ENCODE data around the gene COL15A1.
"Not testable (repeated sequence)": the region's sequence is repeated elsewhere in the genome, so short reads cannot be mapped to it uniquely, and the experiment has no call there.

Gene COL15A1

GRCh38 chr9:98994172-98995058, 50.7 kb downstream of the COL15A1 start:
- no peak for DNase-seq (ENCODE audit: low read depth)

GRCh38 chr9:98995059-98995671, 51.5 kb downstream of the COL15A1 start:
- peak; percentile 49 for DNase-seq (ENCODE audit: low read depth)

GRCh38 chr9:98995971-98996504, 52.3 kb downstream of the COL15A1 start:
- DNase-seq (ENCODE audit: low read depth), result no peak

- peak; percentile 24 for DNase-seq (ENCODE audit: low read depth)
These were observed 53.9 kb downstream of the COL15A1 start for GRCh38 chr9:98997604-98998003.

GRCh38 chr9:98998441-98999151, 54.9 kb downstream of the COL15A1 start:
- DNase-seq (ENCODE audit: low read depth), result peak; percentile 80

- DNase-seq (ENCODE audit: low read depth), result no peak
These were observed 55.4 kb downstream of the COL15A1 start for GRCh38 chr9:98999152-98999525.

- DNase-seq (ENCODE audit: low read depth), result peak; percentile 65
These were observed 57.0 kb downstream of the COL15A1 start for GRCh38 chr9:99000476-99001395.

GRCh38 chr9:99001892-99002291, 58.2 kb downstream of the COL15A1 start:
- DNase-seq (ENCODE audit: low read depth), result no peak

- DNase-seq (ENCODE audit: low read depth), result no peak
These were observed 59.0 kb downstream of the COL15A1 start for GRCh38 chr9:99002706-99003105.

- no peak for DNase-seq (ENCODE audit: low read depth)
These were observed 59.6 kb downstream of the COL15A1 start for GRCh38 chr9:99003308-99003707.

- no peak for DNase-seq (ENCODE audit: low read depth)
These were observed 60.4 kb downstream of the COL15A1 start for GRCh38 chr9:99004115-99004514.

- no peak for DNase-seq (ENCODE audit: low read depth)
These were observed 61.2 kb downstream of the COL15A1 start for GRCh38 chr9:99004717-99005460.

GRCh38 chr9:99005651-99006050, 61.9 kb downstream of the COL15A1 start:
- DNase-seq (ENCODE audit: low read depth), result no peak

GRCh38 chr9:99006511-99006910, 62.8 kb downstream of the COL15A1 start:
- no peak for DNase-seq (ENCODE audit: low read depth)

- no peak for DNase-seq (ENCODE audit: low read depth)
These were observed 63.3 kb downstream of the COL15A1 start for GRCh38 chr9:99006979-99007378.

GRCh38 chr9:99008203-99008602, 64.5 kb downstream of the COL15A1 start:
- no peak for DNase-seq (ENCODE audit: low read depth)

GRCh38 chr9:99010393-99010792, 66.7 kb downstream of the COL15A1 start:
- DNase-seq (ENCODE audit: low read depth), result not testable (repeated sequence)

- no peak for DNase-seq (ENCODE audit: low read depth)
These were observed 67.5 kb downstream of the COL15A1 start for GRCh38 chr9:99011161-99011709.

GRCh38 chr9:99012957-99013512, 69.3 kb downstream of the COL15A1 start:
- no peak for DNase-seq (ENCODE audit: low read depth)

- no peak for DNase-seq (ENCODE audit: low read depth)
These were observed 69.8 kb downstream of the COL15A1 start for GRCh38 chr9:99013550-99013949.

All from fibroblast of the conjunctiva (primary cell).